ENCODE measurements around the gene FBXO31. TPM values are rescaled to one million over a fixed set of nuclear protein-coding genes. Genes with fewer than 3 reads are reported as not detected.

FBXO31 gene
- total and polyA plus RNA-seq, 9 of the 15 experiments (the other 6 are each of a cell fraction or from before 2014, with no cell fraction given), result 0.18 to 33.3 (median 10.9) TPM

DNA sequence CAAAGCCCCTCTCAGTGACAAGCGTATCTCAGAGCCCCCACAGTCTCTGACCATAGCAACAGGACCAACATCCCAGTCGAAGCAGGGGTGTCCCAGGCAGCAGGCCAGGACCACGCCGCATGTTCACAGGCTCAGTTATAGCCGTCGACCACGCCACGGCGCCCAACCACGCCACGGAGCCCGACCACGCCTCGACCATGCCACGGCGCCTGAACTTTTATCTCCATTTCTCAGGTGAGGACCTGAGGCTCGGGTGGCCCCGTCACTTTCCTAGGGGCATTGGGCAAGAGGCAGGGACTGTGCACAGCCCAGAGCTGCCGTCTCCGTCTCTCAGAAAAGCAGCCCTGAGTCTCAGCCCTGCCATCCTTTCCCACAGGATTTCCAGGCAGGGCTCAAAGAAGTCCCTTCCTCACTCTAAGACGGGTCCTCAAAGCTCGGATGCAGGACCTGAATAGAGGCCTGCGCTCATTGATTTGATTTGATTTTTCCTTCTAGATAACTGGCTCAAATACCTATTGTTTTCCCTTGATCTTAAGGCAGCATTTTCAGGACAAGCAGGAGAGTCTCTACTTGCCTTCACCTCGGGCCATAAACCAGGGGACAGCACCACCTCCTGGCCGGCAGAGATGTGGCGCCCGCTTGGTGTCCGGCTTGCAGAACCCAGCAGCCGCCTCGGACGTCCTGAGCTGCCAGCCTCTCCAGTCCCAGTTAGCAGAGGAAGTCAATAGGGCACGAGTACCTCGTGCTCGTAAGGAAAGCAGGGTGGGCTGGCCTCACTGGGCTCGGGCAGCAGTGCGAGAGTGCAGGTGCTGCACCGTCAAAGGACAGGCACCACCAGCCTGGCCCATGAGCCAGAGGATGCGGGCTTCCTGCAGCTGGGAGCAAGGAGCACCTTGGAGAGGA lies 105.1 kb downstream of the FBXO31 start (continued):
- TF ChIP-seq, protein P1, sequence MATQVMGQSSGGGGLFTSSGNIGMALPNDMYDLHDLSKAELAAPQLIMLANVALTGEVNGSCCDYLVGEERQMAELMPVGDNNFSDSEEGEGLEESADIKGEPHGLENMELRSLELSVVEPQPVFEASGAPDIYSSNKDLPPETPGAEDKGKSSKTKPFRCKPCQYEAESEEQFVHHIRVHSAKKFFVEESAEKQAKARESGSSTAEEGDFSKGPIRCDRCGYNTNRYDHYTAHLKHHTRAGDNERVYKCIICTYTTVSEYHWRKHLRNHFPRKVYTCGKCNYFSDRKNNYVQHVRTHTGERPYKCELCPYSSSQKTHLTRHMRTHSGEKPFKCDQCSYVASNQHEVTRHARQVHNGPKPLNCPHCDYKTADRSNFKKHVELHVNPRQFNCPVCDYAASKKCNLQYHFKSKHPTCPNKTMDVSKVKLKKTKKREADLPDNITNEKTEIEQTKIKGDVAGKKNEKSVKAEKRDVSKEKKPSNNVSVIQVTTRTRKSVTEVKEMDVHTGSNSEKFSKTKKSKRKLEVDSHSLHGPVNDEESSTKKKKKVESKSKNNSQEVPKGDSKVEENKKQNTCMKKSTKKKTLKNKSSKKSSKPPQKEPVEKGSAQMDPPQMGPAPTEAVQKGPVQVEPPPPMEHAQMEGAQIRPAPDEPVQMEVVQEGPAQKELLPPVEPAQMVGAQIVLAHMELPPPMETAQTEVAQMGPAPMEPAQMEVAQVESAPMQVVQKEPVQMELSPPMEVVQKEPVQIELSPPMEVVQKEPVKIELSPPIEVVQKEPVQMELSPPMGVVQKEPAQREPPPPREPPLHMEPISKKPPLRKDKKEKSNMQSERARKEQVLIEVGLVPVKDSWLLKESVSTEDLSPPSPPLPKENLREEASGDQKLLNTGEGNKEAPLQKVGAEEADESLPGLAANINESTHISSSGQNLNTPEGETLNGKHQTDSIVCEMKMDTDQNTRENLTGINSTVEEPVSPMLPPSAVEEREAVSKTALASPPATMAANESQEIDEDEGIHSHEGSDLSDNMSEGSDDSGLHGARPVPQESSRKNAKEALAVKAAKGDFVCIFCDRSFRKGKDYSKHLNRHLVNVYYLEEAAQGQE (IDR thresholded peaks at IDR 0.05; ENCODE audit: borderline replicate concordance), result peak; percentile 67; the same call in 1 of the 2 replicates
- TF ChIP-seq, protein P1 (CRISPR knock-in tag; IDR thresholded peaks at IDR 0.05; ENCODE audit: low read depth), result no peak
- TF ChIP-seq, protein P2, sequence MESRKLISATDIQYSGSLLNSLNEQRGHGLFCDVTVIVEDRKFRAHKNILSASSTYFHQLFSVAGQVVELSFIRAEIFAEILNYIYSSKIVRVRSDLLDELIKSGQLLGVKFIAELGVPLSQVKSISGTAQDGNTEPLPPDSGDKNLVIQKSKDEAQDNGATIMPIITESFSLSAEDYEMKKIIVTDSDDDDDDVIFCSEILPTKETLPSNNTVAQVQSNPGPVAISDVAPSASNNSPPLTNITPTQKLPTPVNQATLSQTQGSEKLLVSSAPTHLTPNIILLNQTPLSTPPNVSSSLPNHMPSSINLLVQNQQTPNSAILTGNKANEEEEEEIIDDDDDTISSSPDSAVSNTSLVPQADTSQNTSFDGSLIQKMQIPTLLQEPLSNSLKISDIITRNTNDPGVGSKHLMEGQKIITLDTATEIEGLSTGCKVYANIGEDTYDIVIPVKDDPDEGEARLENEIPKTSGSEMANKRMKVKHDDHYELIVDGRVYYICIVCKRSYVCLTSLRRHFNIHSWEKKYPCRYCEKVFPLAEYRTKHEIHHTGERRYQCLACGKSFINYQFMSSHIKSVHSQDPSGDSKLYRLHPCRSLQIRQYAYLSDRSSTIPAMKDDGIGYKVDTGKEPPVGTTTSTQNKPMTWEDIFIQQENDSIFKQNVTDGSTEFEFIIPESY (CRISPR knock-in tag; IDR thresholded peaks at IDR 0.05), result peak; percentile 54; the same call in 1 of the 2 replicates
- no peak for TF ChIP-seq U2AF1 (optimal IDR thresholded peaks at IDR 0.05; ENCODE audit: low read depth, low read length)
- TF ChIP-seq, protein P3, sequence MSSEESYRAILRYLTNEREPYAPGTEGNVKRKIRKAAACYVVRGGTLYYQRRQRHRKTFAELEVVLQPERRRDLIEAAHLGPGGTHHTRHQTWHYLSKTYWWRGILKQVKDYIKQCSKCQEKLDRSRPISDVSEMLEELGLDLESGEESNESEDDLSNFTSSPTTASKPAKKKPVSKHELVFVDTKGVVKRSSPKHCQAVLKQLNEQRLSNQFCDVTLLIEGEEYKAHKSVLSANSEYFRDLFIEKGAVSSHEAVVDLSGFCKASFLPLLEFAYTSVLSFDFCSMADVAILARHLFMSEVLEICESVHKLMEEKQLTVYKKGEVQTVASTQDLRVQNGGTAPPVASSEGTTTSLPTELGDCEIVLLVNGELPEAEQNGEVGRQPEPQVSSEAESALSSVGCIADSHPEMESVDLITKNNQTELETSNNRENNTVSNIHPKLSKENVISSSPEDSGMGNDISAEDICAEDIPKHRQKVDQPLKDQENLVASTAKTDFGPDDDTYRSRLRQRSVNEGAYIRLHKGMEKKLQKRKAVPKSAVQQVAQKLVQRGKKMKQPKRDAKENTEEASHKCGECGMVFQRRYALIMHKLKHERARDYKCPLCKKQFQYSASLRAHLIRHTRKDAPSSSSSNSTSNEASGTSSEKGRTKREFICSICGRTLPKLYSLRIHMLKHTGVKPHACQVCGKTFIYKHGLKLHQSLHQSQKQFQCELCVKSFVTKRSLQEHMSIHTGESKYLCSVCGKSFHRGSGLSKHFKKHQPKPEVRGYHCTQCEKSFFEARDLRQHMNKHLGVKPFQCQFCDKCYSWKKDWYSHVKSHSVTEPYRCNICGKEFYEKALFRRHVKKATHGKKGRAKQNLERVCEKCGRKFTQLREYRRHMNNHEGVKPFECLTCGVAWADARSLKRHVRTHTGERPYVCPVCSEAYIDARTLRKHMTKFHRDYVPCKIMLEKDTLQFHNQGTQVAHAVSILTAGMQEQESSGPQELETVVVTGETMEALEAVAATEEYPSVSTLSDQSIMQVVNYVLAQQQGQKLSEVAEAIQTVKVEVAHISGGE (CRISPR knock-in tag; IDR thresholded peaks at IDR 0.05), result peak in 1 of 3 experiments; percentile 13; a peak in 1 of 6 replicates
- TF ChIP-seq RAD21 (CRISPR knock-in tag; conservative IDR thresholded peaks at IDR 0.05 in 1 of 2, IDR thresholded peaks at IDR 0.05 in 1 of 2), result peak; percentile 68 to 82
- TF ChIP-seq JUND (IDR thresholded peaks at IDR 0.05; ENCODE audit: borderline replicate concordance, low read depth, low read length), result 0 out of 2 replicates have a peak, but pooled peaks have one; percentile 22
- TF ChIP-seq JUND (tag; IDR thresholded peaks at IDR 0.05; ENCODE audit: borderline replicate concordance, low read depth, low read length), result no peak
- TF ChIP-seq HMGN3 (IDR thresholded peaks at IDR 0.05; ENCODE audit: borderline replicate concordance, extremely low read depth, insufficient read length, low read depth, low read length), result peak; percentile 22

Measured in K562 (cell line).